ENCODE results near the gene ATXN7. TPM values are rescaled to one million over a fixed set of nuclear protein-coding genes. Genes with fewer than 3 reads are reported as not detected.
A peak's percentile ranks its signal among the peaks of the same experiment; 100 is the strongest.

Gene ATXN7
- total RNA-seq, 4 donors from 2014 or later, result 29.2 to 44.2 (median 38.3) TPM

DNA sequence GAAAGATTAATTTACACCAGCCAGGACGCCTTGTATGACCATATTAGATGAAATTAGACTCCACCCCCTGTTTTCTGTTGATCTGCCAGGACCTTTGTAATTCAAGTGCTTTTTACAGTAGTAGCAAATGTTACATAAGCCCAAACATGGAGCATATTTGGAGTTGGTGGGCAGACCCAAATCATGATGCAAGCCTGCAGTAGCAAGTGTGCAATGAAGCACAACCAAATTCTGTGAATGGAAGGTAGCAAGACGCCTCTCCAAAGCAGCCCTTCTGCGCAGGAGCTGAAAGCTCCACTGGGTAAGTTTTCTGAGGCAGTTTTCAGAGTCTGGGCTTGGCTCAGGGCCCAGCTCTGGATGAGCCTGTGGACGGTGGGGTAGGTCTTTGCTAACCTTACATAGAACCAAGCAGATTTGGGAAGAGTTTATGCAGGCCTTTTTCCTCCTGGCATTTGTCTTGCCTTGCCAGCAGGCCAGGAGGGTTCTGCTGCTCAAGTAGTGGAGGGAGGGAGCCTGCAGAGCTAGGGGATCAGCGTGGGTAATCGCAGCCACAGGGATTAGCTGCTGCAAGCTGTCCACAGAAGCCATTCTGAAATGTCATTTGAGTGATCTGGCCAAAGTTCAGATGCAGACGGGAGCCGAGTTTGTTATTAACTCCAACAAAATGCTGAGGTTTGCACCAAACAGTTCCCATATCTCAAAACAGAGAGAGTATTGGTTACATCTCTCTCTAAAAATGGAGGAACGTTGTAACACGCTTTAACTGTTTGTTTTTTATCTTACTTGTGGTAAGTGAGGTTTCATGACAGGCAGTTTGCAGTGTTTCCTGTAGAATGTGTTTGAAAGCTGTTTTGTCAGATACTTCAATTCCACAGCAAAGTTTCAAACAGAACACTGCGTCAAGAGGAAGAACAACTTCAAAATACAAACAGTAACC, 104.3 kb downstream of the ATXN7 start:
- Histone ChIP-seq H3K4me3 (peak overlapping the region; percentile 18 to 45 (median 32)), H3K4me1 (peaks cover 0 to 61% (median 51%) of the 10 kb centered on the region in 4 donors), H3K27ac (peak overlapping the region; percentile 47 to 73 (median 69)), H3K9me3 (no peaks in the 10 kb centered on the region), H3K36me3 (no peaks in the 10 kb centered on the region), H3K27me3 (no peaks in the 10 kb centered on the region)
- peak in 1 of 2 donors; percentile 54 for DNase-seq (ENCODE audit: low spot score in 2 of 2)
- WGBS, 2 donors, result 8 to 11% methylated on average over 11 of the region's 11 CpGs
- TF ChIP-seq, protein P1, sequence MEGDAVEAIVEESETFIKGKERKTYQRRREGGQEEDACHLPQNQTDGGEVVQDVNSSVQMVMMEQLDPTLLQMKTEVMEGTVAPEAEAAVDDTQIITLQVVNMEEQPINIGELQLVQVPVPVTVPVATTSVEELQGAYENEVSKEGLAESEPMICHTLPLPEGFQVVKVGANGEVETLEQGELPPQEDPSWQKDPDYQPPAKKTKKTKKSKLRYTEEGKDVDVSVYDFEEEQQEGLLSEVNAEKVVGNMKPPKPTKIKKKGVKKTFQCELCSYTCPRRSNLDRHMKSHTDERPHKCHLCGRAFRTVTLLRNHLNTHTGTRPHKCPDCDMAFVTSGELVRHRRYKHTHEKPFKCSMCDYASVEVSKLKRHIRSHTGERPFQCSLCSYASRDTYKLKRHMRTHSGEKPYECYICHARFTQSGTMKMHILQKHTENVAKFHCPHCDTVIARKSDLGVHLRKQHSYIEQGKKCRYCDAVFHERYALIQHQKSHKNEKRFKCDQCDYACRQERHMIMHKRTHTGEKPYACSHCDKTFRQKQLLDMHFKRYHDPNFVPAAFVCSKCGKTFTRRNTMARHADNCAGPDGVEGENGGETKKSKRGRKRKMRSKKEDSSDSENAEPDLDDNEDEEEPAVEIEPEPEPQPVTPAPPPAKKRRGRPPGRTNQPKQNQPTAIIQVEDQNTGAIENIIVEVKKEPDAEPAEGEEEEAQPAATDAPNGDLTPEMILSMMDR (IDR thresholded peaks at IDR 0.05), result no peak
- peak in 1 of 2 donors; percentile 57 for TF ChIP-seq EP300 (IDR thresholded peaks at IDR 0.05)

DNA sequence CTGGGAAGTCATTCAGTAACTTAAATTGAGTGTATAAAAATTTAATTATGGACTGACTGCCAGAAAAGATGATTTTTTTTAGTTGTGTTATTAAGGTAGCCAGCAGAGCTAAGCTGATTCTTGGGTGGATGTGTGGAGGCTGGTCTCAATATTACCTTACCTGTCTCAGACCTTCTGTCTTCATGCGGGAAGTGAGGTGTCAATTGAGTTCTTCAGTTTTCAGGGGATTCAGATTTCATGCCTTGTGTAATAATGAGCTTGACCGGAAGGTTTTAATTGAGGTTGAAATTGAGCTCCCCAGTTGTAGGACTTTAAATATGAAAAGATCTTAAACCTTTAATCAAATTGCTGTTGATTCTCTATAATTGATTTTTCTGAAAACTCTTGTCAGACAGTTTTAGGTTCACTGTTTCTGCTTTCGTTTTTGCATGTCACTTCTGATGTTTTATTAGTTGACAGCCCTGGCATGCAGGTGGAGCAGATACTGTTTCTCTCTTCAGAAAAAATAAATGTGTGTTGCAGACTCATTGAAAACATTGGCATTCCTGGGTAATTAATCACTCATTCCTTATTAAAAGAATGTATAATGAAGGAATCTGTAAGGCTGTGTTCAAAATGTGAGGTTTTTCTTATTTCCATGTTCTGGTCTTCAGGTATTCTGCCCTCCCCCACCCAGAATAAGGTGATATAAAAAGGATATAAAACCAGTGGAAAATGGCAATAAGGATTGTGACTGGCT, 105.1 kb downstream of the ATXN7 start:
- Histone ChIP-seq H3K27me3 (no peaks in the 10 kb centered on the region), H3K27ac (peak overlapping the region; percentile 47 to 73 (median 69)), H3K4me3 (peak overlapping the region; percentile 18 to 45 (median 32)), H3K4me1 (peaks cover 0 to 67% (median 51%) of the 10 kb centered on the region in 4 donors), H3K9me3 (no peaks in the 10 kb centered on the region), H3K36me3 (peaks cover 0 to 4% (median 0%) of the 10 kb centered on the region in 3 donors)
- WGBS, 2 donors, result 32 to 34% methylated on average over 3 of the region's 3 CpGs
- no peak for TF ChIP-seq POLR2A (IDR thresholded peaks at IDR 0.05)
- no peak for TF ChIP-seq EP300 (IDR thresholded peaks at IDR 0.05)
- TF ChIP-seq, protein P1 (IDR thresholded peaks at IDR 0.05), result no peak
- DNase-seq (ENCODE audit: low spot score in 2 of 2), result no peak

DNA sequence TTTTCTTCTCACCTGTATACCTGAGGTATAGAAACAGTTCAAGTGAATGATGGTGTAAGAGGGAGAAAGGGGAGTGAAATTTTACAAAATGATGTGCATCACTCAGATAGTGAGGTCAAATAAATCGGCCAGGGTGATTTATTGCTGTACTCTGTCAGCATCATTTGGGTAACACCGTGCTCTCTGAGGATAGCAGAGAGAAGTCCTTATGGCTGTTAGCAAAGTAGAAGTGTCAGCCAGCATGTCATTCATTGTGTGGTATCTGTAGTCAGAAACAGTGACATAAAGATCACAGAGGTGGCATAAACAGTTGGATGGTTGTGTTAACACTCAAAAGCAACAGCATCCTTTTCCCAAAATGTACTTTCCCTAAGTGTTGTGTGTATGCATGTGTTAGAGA, 106.2 kb downstream of the ATXN7 start:
- TF ChIP-seq POLR2A (IDR thresholded peaks at IDR 0.05), result no peak
- no peak for TF ChIP-seq EP300 (IDR thresholded peaks at IDR 0.05)
- TF ChIP-seq, protein P1 (IDR thresholded peaks at IDR 0.05), result no peak
- H3K36me3 ChIP-seq, result peaks cover 0 to 4% (median 0%) of the 10 kb centered on the region in 3 donors
- no peak for DNase-seq (ENCODE audit: low spot score in 2 of 2)
- H3K4me3 ChIP-seq, result no peak overlapping the region
- 14 to 25% methylated on average over 2 of the region's 2 CpGs for WGBS, 2 donors
- H3K27me3 ChIP-seq, result no peaks in the 10 kb centered on the region
- H3K9me3 ChIP-seq, result no peaks in the 10 kb centered on the region
- H3K27ac ChIP-seq, result peak overlapping the region; percentile 21 to 70 (median 49)
- peaks cover 0 to 74% (median 51%) of the 10 kb centered on the region in 4 donors for H3K4me1 ChIP-seq

DNA sequence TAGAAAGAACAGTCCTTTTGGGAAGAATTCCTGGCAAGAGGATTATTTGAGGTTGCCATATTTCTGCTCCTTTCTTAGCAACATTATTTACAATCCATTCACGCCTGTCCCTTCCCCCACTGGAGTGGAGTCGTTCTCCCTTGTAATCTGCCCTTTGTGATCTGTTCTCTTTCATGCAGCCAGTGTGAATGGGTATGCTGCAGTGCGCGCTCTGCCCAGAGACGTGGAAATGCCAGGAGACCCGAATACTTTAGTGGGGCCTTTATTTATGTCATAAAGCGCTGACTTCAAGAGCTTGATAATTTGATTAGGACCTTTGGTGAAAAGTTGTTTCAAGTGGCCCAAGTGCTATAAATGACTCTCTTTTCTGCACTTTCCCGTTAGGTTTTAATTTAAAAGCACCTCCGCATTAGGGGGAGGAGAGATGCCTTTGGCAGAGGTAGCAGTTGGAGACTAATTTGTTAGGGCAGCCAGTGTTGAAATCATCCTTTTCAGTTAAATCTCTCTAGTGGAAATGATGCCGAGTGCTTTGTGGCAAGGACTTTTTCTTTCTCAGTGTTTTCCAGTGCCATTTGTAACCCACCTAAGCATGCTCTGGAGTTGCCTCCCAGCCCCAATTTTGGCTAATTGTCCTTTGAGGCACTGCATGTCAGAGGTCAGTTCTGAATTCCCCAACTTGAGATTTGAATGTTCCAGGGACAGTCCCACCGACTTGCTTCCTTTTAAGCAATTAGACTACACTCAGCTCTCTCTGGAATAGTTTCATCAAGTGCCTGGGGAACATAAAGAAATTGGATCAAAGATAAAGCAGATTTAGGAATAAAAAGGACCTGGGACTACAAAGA, 107.2 kb downstream of the ATXN7 start:
- no peaks in the 10 kb centered on the region for H3K27me3 ChIP-seq
- no peaks in the 10 kb centered on the region for H3K9me3 ChIP-seq
- no peak for DNase-seq (ENCODE audit: low spot score in 2 of 2)
- peaks cover 0 to 84% (median 58%) of the 10 kb centered on the region in 4 donors for H3K4me1 ChIP-seq
- peaks cover 0 to 4% (median 0%) of the 10 kb centered on the region in 3 donors for H3K36me3 ChIP-seq
- 29 to 37% methylated on average over 11 of the region's 11 CpGs for WGBS, 2 donors
- H3K4me3 ChIP-seq, result peak overlapping the region in 1 of 4 donors; percentile 10
- peak overlapping the region; percentile 30 to 70 (median 66) for H3K27ac ChIP-seq
- TF ChIP-seq POLR2A (IDR thresholded peaks at IDR 0.05) (no peak), EP300 (IDR thresholded peaks at IDR 0.05) (peak in 1 of 2 donors; percentile 28)

DNA sequence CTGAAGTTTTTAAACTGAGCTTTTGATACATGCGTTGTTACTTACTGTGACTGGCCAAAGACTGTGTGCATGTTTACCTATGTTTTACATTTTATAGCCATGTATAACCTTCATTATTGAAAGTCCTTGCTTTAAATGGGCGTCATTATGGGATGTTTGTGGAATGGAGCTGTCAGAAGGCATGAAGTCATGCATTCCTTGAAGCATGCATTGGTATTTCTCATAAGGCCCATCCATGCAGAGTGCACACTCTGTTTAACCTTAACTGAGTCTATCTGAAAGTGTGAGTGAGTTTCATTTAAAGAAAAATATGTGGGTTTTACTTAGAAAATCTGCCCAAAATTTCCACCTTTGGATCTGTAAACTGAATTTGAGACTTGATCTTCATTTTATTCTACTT, 108.5 kb downstream of the ATXN7 start:
- H3K4me3 ChIP-seq, result no peak overlapping the region
- TF ChIP-seq POLR2A (IDR thresholded peaks at IDR 0.05) (no peak), EP300 (IDR thresholded peaks at IDR 0.05) (no peak)
- TF ChIP-seq, protein P1 (IDR thresholded peaks at IDR 0.05), result no peak
- DNase-seq (ENCODE audit: low spot score in 2 of 2), result no peak
- no peaks in the 10 kb centered on the region for H3K9me3 ChIP-seq
- peaks cover 0 to 4% (median 0%) of the 10 kb centered on the region in 3 donors for H3K36me3 ChIP-seq
- H3K27me3 ChIP-seq, result no peaks in the 10 kb centered on the region
- peak overlapping the region in 3 of 4 donors; percentile 21 to 70 (median 32) for H3K27ac ChIP-seq
- WGBS, 2 donors, result 48 to 56% methylated on average over 2 of the region's 2 CpGs
- H3K4me1 ChIP-seq, result peaks cover 0 to 93% (median 62%) of the 10 kb centered on the region in 4 donors
